H9 (cell line): ENCODE data around the gene DOK5. TPM values are rescaled to one million over a fixed set of nuclear protein-coding genes. Genes with fewer than 3 reads are reported as not detected.

ENCODE experiments used
- DNase-seq: peaks from one replicate; pipeline ENCODE4 v3.0.0-alpha.2; 2017
- H2AFZ ChIP-seq: one replicate; pipeline ENCODE4 v1.6.1; 2013; ENCODE audit warnings: mild to moderate bottlenecking, low read length, control low read depth, moderate library complexity
- H2AK5ac ChIP-seq: 2 replicates; pipeline ENCODE4 v1.6.1; 2013; ENCODE audit warnings: low read length, control low read depth, mixed read lengths; ENCODE audit not compliant: insufficient read length
- H2BK120ac ChIP-seq: one replicate; pipeline ENCODE4 v1.6.1; 2013; ENCODE audit warnings: low read depth, mild to moderate bottlenecking, low read length, control low read depth, inconsistent platforms; ENCODE audit not compliant: poor library complexity, severe bottlenecking
- H2BK12ac ChIP-seq: 2 replicates; pipeline ENCODE4 v1.6.1; 2013; ENCODE audit warnings: low read length, control low read depth, mixed read lengths, low read depth; ENCODE audit not compliant: insufficient read length
- H2BK15ac ChIP-seq: 2 replicates; pipeline ENCODE4 v1.6.1; 2013; ENCODE audit warnings: low read depth, low read length, control low read depth
- H2BK20ac ChIP-seq: one replicate; pipeline ENCODE4 v1.6.1; 2013; ENCODE audit warnings: low read depth, mild to moderate bottlenecking, low read length, control low read depth, inconsistent platforms; ENCODE audit not compliant: poor library complexity, severe bottlenecking
- H2BK5ac ChIP-seq: 2 replicates; pipeline ENCODE4 v1.6.1; 2013; ENCODE audit warnings: low read length, control low read depth, mixed read lengths; ENCODE audit not compliant: insufficient read length
- H3K14ac ChIP-seq: 2 replicates; pipeline ENCODE4 v1.6.1; 2013; ENCODE audit warnings: low read length, control low read depth; ENCODE audit not compliant: insufficient read depth
- H3K18ac ChIP-seq: 2 replicates; pipeline ENCODE4 v1.6.1; 2013; ENCODE audit warnings: low read depth, mild to moderate bottlenecking, mixed read lengths, low read length, control low read depth; ENCODE audit not compliant: insufficient read length
- H3K23ac ChIP-seq: 2 replicates; pipeline ENCODE4 v1.6.1; 2013; ENCODE audit warnings: low read length, control low read depth, mixed read lengths, low read depth; ENCODE audit not compliant: insufficient read length
- H3K23me2 ChIP-seq: 2 replicates; pipeline ENCODE4 v1.6.1; 2013; ENCODE audit warnings: low read depth, mild to moderate bottlenecking, mixed read lengths, low read length, control low read depth; ENCODE audit not compliant: insufficient read length, poor library complexity, severe bottlenecking
- H3K27ac ChIP-seq: 2 replicates; pipeline ENCODE4 v1.5.1; 2013; ENCODE audit warnings: low read length, control low read depth, mixed read lengths, low read depth; ENCODE audit not compliant: insufficient read length
- H3K27me3 ChIP-seq: 2 replicates; pipeline ENCODE4 v1.6.1; 2013; ENCODE audit warnings: low read length, control low read depth, inconsistent platforms; ENCODE audit not compliant: insufficient read depth
- H3K4ac ChIP-seq: 2 replicates; pipeline ENCODE4 v1.6.1; 2013; ENCODE audit warnings: low read depth, mild to moderate bottlenecking, control low read depth, inconsistent platforms, low read length, moderate library complexity
- H3K4me1 ChIP-seq: 2 replicates; pipeline ENCODE4 v1.6.1; 2013; ENCODE audit warnings: low read length, control low read depth, inconsistent platforms; ENCODE audit not compliant: insufficient read depth
- H3K4me2 ChIP-seq: 2 replicates; pipeline ENCODE4 v1.6.1; 2013; ENCODE audit warnings: low read length, control low read depth, mixed read lengths; ENCODE audit not compliant: insufficient read length, insufficient read depth
- H3K56ac ChIP-seq: 2 replicates; pipeline ENCODE4 v1.6.1; 2013; ENCODE audit warnings: low read depth, mild to moderate bottlenecking, mixed read lengths, low read length, control low read depth; ENCODE audit not compliant: insufficient read length
- H3K79me1 ChIP-seq: 2 replicates; pipeline ENCODE4 v1.6.1; 2013; ENCODE audit warnings: low read depth, mild to moderate bottlenecking, moderate library complexity, low read length, control low read depth, inconsistent platforms; ENCODE audit not compliant: insufficient read depth, poor library complexity, severe bottlenecking
- H3K79me2 ChIP-seq: 2 replicates; pipeline ENCODE4 v1.6.1; 2013; ENCODE audit warnings: low read length, control low read depth, inconsistent platforms; ENCODE audit not compliant: insufficient read depth
- H3K9ac ChIP-seq: 2 replicates; pipeline ENCODE4 v1.6.1; 2013; ENCODE audit warnings: low read length, control low read depth, mixed read lengths; ENCODE audit not compliant: insufficient read length; ENCODE audit errors: extremely low read depth
- H3K9me3 ChIP-seq: one replicate; pipeline ENCODE4 v1.6.1; 2013; ENCODE audit warnings: low read depth, low read length, inconsistent platforms; ENCODE audit not compliant: control insufficient read depth
- H3T11ph ChIP-seq: one replicate; pipeline ENCODE4 v1.6.1; 2013; ENCODE audit warnings: mild to moderate bottlenecking, low read length, control low read depth, inconsistent platforms
- H4K20me1 ChIP-seq: one replicate; pipeline ENCODE4 v1.6.1; 2013; ENCODE audit not compliant: control insufficient read depth, insufficient read length, insufficient read depth
- H4K5ac ChIP-seq: 2 replicates; pipeline ENCODE4 v1.6.1; 2013; ENCODE audit warnings: low read depth, mild to moderate bottlenecking, mixed read lengths, low read length, control low read depth; ENCODE audit not compliant: insufficient read length
- H4K8ac ChIP-seq: replicated peaks from 2 replicates; pipeline ENCODE4 v1.6.1; 2013; ENCODE audit warnings: low read length, control low read depth, mixed read lengths, low read depth; ENCODE audit not compliant: insufficient read length
- H4K91ac ChIP-seq: 2 replicates; pipeline ENCODE4 v1.6.1; 2013; ENCODE audit warnings: low read depth, mild to moderate bottlenecking, moderate library complexity, mixed read lengths, low read length, control low read depth; ENCODE audit not compliant: insufficient read length
- H3K27ac Mint-ChIP-seq, 3 experiments: 2 replicates in 2 of 3; 3 replicates in 1 of 3; pipeline ENCODE4 v1.8.0; 2020 to 2021; ENCODE audit warnings: mixed read lengths in 3 of 3, mild to moderate bottlenecking in 1 of 3, moderate library complexity in 1 of 3
- H3K27me3 Mint-ChIP-seq: 2 replicates; pipeline ENCODE4 v1.8.0; 2021; ENCODE audit warnings: low read depth, mild to moderate bottlenecking, moderate library complexity, mixed read lengths
- H3K36me3 Mint-ChIP-seq, 3 experiments: 2 replicates in 2 of 3; 3 replicates in 1 of 3; pipeline ENCODE4 v1.8.0; 2020 to 2021; ENCODE audit warnings: low read depth in 3 of 3, mixed read lengths in 3 of 3; ENCODE audit not compliant: insufficient read depth in 1 of 3
- H3K4me1 Mint-ChIP-seq, 2 experiments: 2 replicates each; pipeline ENCODE4 v1.8.0; 2020; ENCODE audit warnings: mixed read lengths in 2 of 2
- H3K4me3 Mint-ChIP-seq, 2 experiments: 2 replicates in 1 of 2; 3 replicates in 1 of 2; pipeline ENCODE4 v1.8.0; 2020 to 2021; ENCODE audit warnings: mild to moderate bottlenecking in 2 of 2, mixed read lengths in 2 of 2, moderate library complexity in 1 of 2
- H3K9me3 Mint-ChIP-seq, 2 experiments: 2 replicates in 1 of 2; 3 replicates in 1 of 2; pipeline ENCODE4 v1.8.0; 2020; ENCODE audit warnings: mild to moderate bottlenecking in 2 of 2, mixed read lengths in 2 of 2, moderate library complexity in 1 of 2
- WGBS: extraction: QIAGEN DNeasy Blood & Tissue Kit; methylation state at CpG from one replicate; pipeline ENCODE4 v1.1.7; 2013; ENCODE audit warnings: missing lambda C conversion rate, low lambda C conversion rate, mixed read lengths; ENCODE audit not compliant: insufficient read length; ENCODE audit errors: extremely low coverage; 5-methylcytosine and 5-hydroxymethylcytosine counted together
- total RNA-seq: library from RNA; stranded (reverse); gene quantifications from 2 replicates; pipeline ENCODE4 v1.2.1, GENCODE V29; 2021
- TF ChIP-seq, protein P1 (sequence below): fragments of 200-600 bp; sonication (generic); conservative IDR thresholded peaks from 3 replicates; pipeline ENCODE4 v1.8.0; 2021; ENCODE audit warnings: antibody characterized with exemption, mild to moderate bottlenecking

Gene DOK5
- total RNA-seq, 1 experiment from 2014 or later: 4.5 TPM

DNA sequence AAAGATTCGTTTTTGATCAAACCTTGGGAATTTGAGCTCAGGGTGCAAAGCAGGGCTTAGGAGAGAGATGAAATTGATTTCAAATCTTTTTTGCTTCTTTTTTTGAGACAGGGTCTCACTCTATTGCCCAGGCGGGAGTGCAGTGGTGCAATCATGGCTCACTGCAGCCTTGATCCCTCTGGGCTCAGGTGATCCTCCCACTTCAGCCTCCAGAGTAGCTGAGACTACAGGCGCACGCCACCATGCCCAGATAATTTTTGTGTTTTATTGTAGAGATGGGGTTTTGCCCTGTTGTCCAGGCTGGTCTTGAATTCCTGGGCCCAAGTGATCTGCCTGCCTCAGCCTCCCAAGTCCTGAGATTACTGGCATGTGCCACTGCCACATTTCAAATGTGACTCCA lies 58.7 kb downstream of the DOK5 start:
- no peak for DNase-seq
- Histone ChIP-seq H2BK120ac (no peak overlapping the region), H3K79me1 (no peaks in the 10 kb centered on the region), H3K23me2 (no peaks in the 10 kb centered on the region), H3K56ac (no peak overlapping the region), H2BK15ac (no peak overlapping the region), H2BK5ac (no peak overlapping the region), H3T11ph (no peak overlapping the region), H3K4me2 (no peak overlapping the region), H3K14ac (no peak overlapping the region), H2BK12ac (no peak overlapping the region), H3K9me3 (no peaks in the 10 kb centered on the region), H3K79me2 (no peaks in the 10 kb centered on the region), H4K5ac (no peak overlapping the region), H2AK5ac (no peak overlapping the region), H3K4ac (no peak overlapping the region), H2AFZ (no peak overlapping the region), H2BK20ac (no peak overlapping the region), H3K9ac (no peak overlapping the region), H4K20me1 (no peaks in the 10 kb centered on the region), H3K27me3 (no peaks in the 10 kb centered on the region), H4K91ac (no peak overlapping the region), H3K18ac (no peak overlapping the region), H3K27ac (no peak overlapping the region), H3K23ac (no peak overlapping the region), H3K4me1 (no peaks in the 10 kb centered on the region), H4K8ac (no peak overlapping the region)
- TF ChIP-seq, protein P1, sequence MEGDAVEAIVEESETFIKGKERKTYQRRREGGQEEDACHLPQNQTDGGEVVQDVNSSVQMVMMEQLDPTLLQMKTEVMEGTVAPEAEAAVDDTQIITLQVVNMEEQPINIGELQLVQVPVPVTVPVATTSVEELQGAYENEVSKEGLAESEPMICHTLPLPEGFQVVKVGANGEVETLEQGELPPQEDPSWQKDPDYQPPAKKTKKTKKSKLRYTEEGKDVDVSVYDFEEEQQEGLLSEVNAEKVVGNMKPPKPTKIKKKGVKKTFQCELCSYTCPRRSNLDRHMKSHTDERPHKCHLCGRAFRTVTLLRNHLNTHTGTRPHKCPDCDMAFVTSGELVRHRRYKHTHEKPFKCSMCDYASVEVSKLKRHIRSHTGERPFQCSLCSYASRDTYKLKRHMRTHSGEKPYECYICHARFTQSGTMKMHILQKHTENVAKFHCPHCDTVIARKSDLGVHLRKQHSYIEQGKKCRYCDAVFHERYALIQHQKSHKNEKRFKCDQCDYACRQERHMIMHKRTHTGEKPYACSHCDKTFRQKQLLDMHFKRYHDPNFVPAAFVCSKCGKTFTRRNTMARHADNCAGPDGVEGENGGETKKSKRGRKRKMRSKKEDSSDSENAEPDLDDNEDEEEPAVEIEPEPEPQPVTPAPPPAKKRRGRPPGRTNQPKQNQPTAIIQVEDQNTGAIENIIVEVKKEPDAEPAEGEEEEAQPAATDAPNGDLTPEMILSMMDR: no peak
- H3K4me3 Mint-ChIP-seq: no peak overlapping the region
- no peaks in the 10 kb centered on the region for H3K27me3 Mint-ChIP-seq
- H3K9me3 Mint-ChIP-seq: peaks cover 8 to 16% of the 10 kb centered on the region in 2 experiments
- peaks cover 5% of the 10 kb centered on the region in 2 experiments; a peak in 2 of 4 replicates for H3K4me1 Mint-ChIP-seq
- peaks cover 10 to 24% (median 13%) of the 10 kb centered on the region in 3 experiments for H3K36me3 Mint-ChIP-seq
- WGBS: no CpG with 5 or more reads among the region's 4 CpGs
- no peak overlapping the region for H3K27ac Mint-ChIP-seq
